HT-29 (cell line): ENCODE results near the gene IDUA. TPM values are rescaled to one million over a fixed set of nuclear protein-coding genes. Genes with fewer than 3 reads are reported as not detected.

Experiments
- DNase-seq: peaks from one replicate; pipeline ENCODE4 v3.0.0-alpha.2; 2015; ENCODE audit warnings: low spot score
- total RNA-seq: library from RNA; depleted of rRNA; stranded (reverse); fragments of >200 nt; shearing (Covaris generic); gene quantifications from 2 replicates; pipeline ENCODE4 v1.2.3, GENCODE V29; 2014

IDUA gene
- total RNA-seq, 1 experiment from 2014 or later: 53.5 TPM

- DNase-seq: no peak
Observed at GRCh38 chr4:1000686-1001260, 13.9 kb downstream of the IDUA start.

- DNase-seq: no peak
Observed at GRCh38 chr4:1001561-1002130, 14.8 kb downstream of the IDUA start.

GRCh38 chr4:1002131-1002630 is 15.3 kb downstream of the IDUA start:
- DNase-seq: no peak

- no peak for DNase-seq
Observed at GRCh38 chr4:1002631-1003251, 15.9 kb downstream of the IDUA start.

GRCh38 chr4:1003271-1004070 is 16.6 kb downstream of the IDUA start:
- no peak for DNase-seq

- no peak for DNase-seq
Observed at GRCh38 chr4:1004071-1004418, 17.2 kb downstream of the IDUA start.

GRCh38 chr4:1004557-1005485 is 18.0 kb downstream of the IDUA start:
- no peak for DNase-seq

GRCh38 chr4:1006856-1007255 is 20.0 kb downstream of the IDUA start:
- no peak for DNase-seq

GRCh38 chr4:1008840-1009541 is 22.1 kb downstream of the IDUA start:
- peak; percentile 17 for DNase-seq

GRCh38 chr4:1009542-1010394 is 22.9 kb downstream of the IDUA start:
- DNase-seq: peak; percentile 44

- peak; percentile 82 for DNase-seq
Observed at GRCh38 chr4:1010395-1011021, 23.7 kb downstream of the IDUA start.

GRCh38 chr4:1011022-1011665 is 24.3 kb downstream of the IDUA start, which contains the start of gene FGFRL1:
TSS of gene FGFRL1 (plus strand) at chr4:1011626. CDS start at chr4:1012486, 860 bp downstream.
- DNase-seq: peak; percentile 84

GRCh38 chr4:1011666-1012033 is 24.8 kb downstream of the IDUA start:
- DNase-seq: no peak

GRCh38 chr4:1012034-1012739 is 25.3 kb downstream of the IDUA start:
- peak; percentile 74 for DNase-seq

- no peak for DNase-seq
Observed at GRCh38 chr4:1013225-1014073, 26.6 kb downstream of the IDUA start.

- no peak for DNase-seq
Observed at GRCh38 chr4:1014291-1015167, 27.7 kb downstream of the IDUA start.
